Caco-2 (cell line): ENCODE results near the gene WIF1. TPM values are rescaled to one million over a fixed set of nuclear protein-coding genes. Genes with fewer than 3 reads are reported as not detected.

ENCODE experiments used
- BruUV-seq: library from RNA; stranded (reverse); fragments of 400-500 nt; replicated peaks from 2 replicates; lab custom pipeline; 2021; lab: Mats Ljungman, UMichigan
- CTCF ChIA-PET: fragments of 300-600 bp; sonication (Branson Sonifier 250); formaldehyde crosslinking; loops from one replicate; lab custom pipeline; 2022; ENCODE audit warnings: antibody characterized with exemption; lab: Charles Lee
- POLR2A ChIA-PET: fragments of 300-600 bp; sonication (Branson Sonifier 250); formaldehyde crosslinking; loops from one replicate; lab custom pipeline; 2022; ENCODE audit warnings: antibody characterized with exemption; lab: Charles Lee
- DNase-seq, 2 experiments: peaks; one replicate each; pipeline versions ENCODE4 v3.0.0 to v3.0.0-alpha.2; 2020 to 2022
- H3K27me3 ChIP-seq: replicated peaks from 2 replicates; pipeline ENCODE4 v1.6.0; 2011; ENCODE audit warnings: low read length; ENCODE audit not compliant: control insufficient read depth, insufficient read depth
- H3K36me3 ChIP-seq: 2 replicates; pipeline ENCODE4 v1.5.1; 2011; ENCODE audit warnings: low read length; ENCODE audit not compliant: control insufficient read depth, insufficient read depth
- H3K4me1 ChIP-seq: fragments of 250-450 bp; sonication (Bioruptor Pico); 2 replicates; pipeline ENCODE4 v1.5.1; 2020; ENCODE audit warnings: mild to moderate bottlenecking
- H3K4me3 ChIP-seq: 2 replicates; pipeline ENCODE4 v1.5.1; 2011; ENCODE audit warnings: low read depth, mild to moderate bottlenecking, control low read depth, low read length
- H3K9me3 ChIP-seq: fragments of 250-450 bp; sonication (Bioruptor Pico); 2 replicates; pipeline ENCODE4 v1.5.1; 2020; ENCODE audit warnings: mild to moderate bottlenecking, moderate library complexity
- H3K27ac Mint-ChIP-seq: one replicate; pipeline ENCODE4 v1.8.0; 2022; ENCODE audit warnings: mixed read lengths; ENCODE audit not compliant: unreplicated experiment
- H3K27me3 Mint-ChIP-seq: one replicate; pipeline ENCODE4 v1.8.0; 2022; ENCODE audit warnings: mixed read lengths; ENCODE audit not compliant: insufficient read depth, unreplicated experiment
- H3K36me3 Mint-ChIP-seq: one replicate; pipeline ENCODE4 v1.8.0; 2022; ENCODE audit warnings: mild to moderate bottlenecking, mixed read lengths; ENCODE audit not compliant: insufficient read depth, unreplicated experiment
- H3K4me1 Mint-ChIP-seq: one replicate; pipeline ENCODE4 v1.8.0; 2022; ENCODE audit warnings: low read depth, mixed read lengths; ENCODE audit not compliant: unreplicated experiment
- H3K4me3 Mint-ChIP-seq: one replicate; pipeline ENCODE4 v1.8.0; 2022; ENCODE audit warnings: mild to moderate bottlenecking, moderate library complexity, mixed read lengths; ENCODE audit not compliant: unreplicated experiment
- H3K9me3 Mint-ChIP-seq: one replicate; pipeline ENCODE4 v1.8.0; 2022; ENCODE audit warnings: mixed read lengths; ENCODE audit not compliant: unreplicated experiment
- intact Hi-C: fragments of 100-400 bp; cut with micrococcal nuclease; formaldehyde crosslinking; loops from one replicate; pipeline ENCODE4 v1.10.0; 2022; ENCODE audit not compliant: unreplicated experiment
- total RNA-seq: library from RNA; stranded (reverse); gene quantifications from 2 replicates; pipeline ENCODE4 v1.2.3, GENCODE V29; 2022
- TF ChIP-seq, protein P1 (sequence below), 2 experiments: fragments of 200-600 bp in 1 of 2; IDR thresholded peaks; 1 replicate in 1 of 2; 2 replicates in 1 of 2; pipeline versions ENCODE4 v1.5.1 to v1.8.0; 2011 to 2022; ENCODE audit warnings: antibody characterized with exemption in 1 of 2, control low read depth in 1 of 2, inconsistent platforms in 1 of 2, low read depth in 1 of 2, low read length in 1 of 2, mild to moderate bottlenecking in 1 of 2, moderate library complexity in 1 of 2; ENCODE audit not compliant: insufficient read depth in 1 of 2, severe bottlenecking in 1 of 2, unreplicated experiment in 1 of 2

The WIF1 gene
- total RNA-seq, 1 experiment from 2014 or later: not detected

DNA sequence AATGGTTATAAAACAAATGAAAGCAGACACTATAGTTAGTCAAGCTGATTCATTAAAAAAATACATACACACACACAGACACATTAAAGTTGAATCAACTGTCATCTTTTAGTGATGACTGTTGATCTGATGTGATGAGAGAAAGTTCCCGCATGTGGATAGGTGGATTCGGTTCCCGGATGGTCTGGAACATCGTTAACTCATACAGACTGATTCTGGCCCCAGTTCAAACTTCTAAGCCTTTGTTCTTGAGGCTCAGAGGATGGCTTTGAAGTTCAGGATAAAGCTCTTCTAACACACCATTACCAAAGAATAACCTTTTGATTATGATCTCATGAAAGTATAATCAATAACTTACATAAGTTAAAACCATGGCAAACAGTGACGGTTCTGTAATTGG lies 27.5 kb downstream of the WIF1 start:
- Mint-ChIP-seq H3K27me3 (no peaks in the 10 kb centered on the region), H3K4me3 (no peak overlapping the region), H3K9me3 (no peaks in the 10 kb centered on the region), H3K4me1 (no peaks in the 10 kb centered on the region), H3K36me3 (no peaks in the 10 kb centered on the region), H3K27ac (no peak overlapping the region)
- Histone ChIP-seq H3K27me3 (no peaks in the 10 kb centered on the region), H3K4me3 (no peak overlapping the region), H3K4me1 (no peaks in the 10 kb centered on the region), H3K9me3 (no peaks in the 10 kb centered on the region), H3K36me3 (no peaks in the 10 kb centered on the region)
- no peak for DNase-seq
- TF ChIP-seq, protein P1, sequence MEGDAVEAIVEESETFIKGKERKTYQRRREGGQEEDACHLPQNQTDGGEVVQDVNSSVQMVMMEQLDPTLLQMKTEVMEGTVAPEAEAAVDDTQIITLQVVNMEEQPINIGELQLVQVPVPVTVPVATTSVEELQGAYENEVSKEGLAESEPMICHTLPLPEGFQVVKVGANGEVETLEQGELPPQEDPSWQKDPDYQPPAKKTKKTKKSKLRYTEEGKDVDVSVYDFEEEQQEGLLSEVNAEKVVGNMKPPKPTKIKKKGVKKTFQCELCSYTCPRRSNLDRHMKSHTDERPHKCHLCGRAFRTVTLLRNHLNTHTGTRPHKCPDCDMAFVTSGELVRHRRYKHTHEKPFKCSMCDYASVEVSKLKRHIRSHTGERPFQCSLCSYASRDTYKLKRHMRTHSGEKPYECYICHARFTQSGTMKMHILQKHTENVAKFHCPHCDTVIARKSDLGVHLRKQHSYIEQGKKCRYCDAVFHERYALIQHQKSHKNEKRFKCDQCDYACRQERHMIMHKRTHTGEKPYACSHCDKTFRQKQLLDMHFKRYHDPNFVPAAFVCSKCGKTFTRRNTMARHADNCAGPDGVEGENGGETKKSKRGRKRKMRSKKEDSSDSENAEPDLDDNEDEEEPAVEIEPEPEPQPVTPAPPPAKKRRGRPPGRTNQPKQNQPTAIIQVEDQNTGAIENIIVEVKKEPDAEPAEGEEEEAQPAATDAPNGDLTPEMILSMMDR (IDR thresholded peaks at IDR 0.05; ENCODE audit: insufficient read depth in 1 of 2, low read depth in 1 of 2, low read length in 1 of 2, severe bottlenecking in 1 of 2, unreplicated experiment in 1 of 2): no peak
- BruUV-seq: no TSS peak
- ChIA-PET CTCF (interaction anchor here (0.9 kb wide), 1 partner anchor 13 kb away, joined by 3 read pairs; no protein-coding TSS in a partner anchor), POLR2A (no interaction called here)
- intact Hi-C loops: no loop called here

DNA sequence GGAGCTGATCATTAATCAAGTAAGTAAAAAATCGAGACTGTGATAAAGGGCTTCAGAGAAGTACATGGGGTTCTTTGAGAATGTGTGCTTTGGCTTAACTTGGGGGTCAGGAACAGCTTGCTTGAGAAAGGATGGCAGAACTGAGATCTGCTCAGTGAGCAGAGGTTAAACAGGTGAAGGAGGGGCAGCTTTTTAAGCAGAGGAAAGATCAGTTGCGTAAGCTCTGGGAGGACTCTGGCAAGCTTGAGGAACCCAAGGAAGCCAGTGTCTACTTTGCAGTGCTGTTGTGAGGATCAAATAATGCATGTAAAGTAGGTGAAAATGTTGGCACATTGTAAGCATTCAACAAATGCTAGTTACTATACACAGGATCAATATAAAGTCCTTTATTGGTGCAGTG lies 30.6 kb downstream of the WIF1 start:
- DNase-seq: no peak
- no peak overlapping the region for H3K27ac Mint-ChIP-seq
- H3K36me3 Mint-ChIP-seq: no peaks in the 10 kb centered on the region
- POLR2A ChIA-PET: interaction anchor here (0.6 kb wide), 1 partner anchor 188 kb away, joined by 3 read pairs; no protein-coding TSS in a partner anchor
- BruUV-seq: no TSS peak
- TF ChIP-seq, protein P1 (IDR thresholded peaks at IDR 0.05; ENCODE audit: insufficient read depth in 1 of 2, low read depth in 1 of 2, low read length in 1 of 2, severe bottlenecking in 1 of 2, unreplicated experiment in 1 of 2): no peak
- CTCF ChIA-PET: no interaction called here
- no peaks in the 10 kb centered on the region for H3K36me3 ChIP-seq
- no peaks in the 10 kb centered on the region for H3K27me3 Mint-ChIP-seq
- H3K27me3 ChIP-seq: no peaks in the 10 kb centered on the region
- no peaks in the 10 kb centered on the region for H3K9me3 ChIP-seq
- H3K4me1 Mint-ChIP-seq: no peaks in the 10 kb centered on the region
- H3K9me3 Mint-ChIP-seq: no peaks in the 10 kb centered on the region
- H3K4me1 ChIP-seq: no peaks in the 10 kb centered on the region
- intact Hi-C loops: no loop called here
- no peak overlapping the region for H3K4me3 ChIP-seq
- no peak overlapping the region for H3K4me3 Mint-ChIP-seq

DNA sequence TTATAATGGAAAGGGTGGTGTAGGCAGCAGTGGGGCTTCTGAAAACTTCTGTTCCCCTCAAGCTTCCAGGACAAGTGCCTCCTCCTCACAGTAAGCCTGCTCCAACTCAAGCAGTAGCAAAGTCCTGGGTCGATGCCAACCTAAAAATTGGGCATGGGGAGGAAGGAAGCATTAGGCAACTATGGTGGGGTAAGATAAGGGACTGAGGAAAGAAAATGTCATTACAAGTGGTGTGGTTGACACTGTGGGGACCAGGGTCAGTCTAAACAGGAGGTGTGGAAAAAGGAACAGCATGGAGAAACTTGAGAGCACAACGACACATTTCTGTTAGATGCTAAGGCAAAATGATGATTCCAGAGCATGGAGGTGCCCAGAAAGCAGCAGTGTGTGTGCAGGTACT lies 34.9 kb downstream of the WIF1 start:
- H3K4me3 ChIP-seq: no peak overlapping the region
- H3K36me3 ChIP-seq: no peaks in the 10 kb centered on the region
- H3K27me3 Mint-ChIP-seq: no peaks in the 10 kb centered on the region
- intact Hi-C loops: no loop called here
- H3K27ac Mint-ChIP-seq: no peak overlapping the region
- H3K4me1 Mint-ChIP-seq: no peaks in the 10 kb centered on the region
- TF ChIP-seq, protein P1 (IDR thresholded peaks at IDR 0.05; ENCODE audit: insufficient read depth in 1 of 2, low read depth in 1 of 2, low read length in 1 of 2, severe bottlenecking in 1 of 2, unreplicated experiment in 1 of 2): no peak
- no peaks in the 10 kb centered on the region for H3K4me1 ChIP-seq
- BruUV-seq: no TSS peak
- CTCF ChIA-PET: no interaction called here
- DNase-seq: no peak
- POLR2A ChIA-PET: no interaction called here
- H3K9me3 Mint-ChIP-seq: no peaks in the 10 kb centered on the region
- no peaks in the 10 kb centered on the region for H3K9me3 ChIP-seq
- no peaks in the 10 kb centered on the region for H3K36me3 Mint-ChIP-seq
- no peaks in the 10 kb centered on the region for H3K27me3 ChIP-seq
- H3K4me3 Mint-ChIP-seq: no peak overlapping the region
